Measurements from ENCODE around the gene IL27RA.
"Not testable (repeated sequence)": the region's sequence is repeated elsewhere in the genome, so short reads cannot be mapped to it uniquely, and the experiment has no call there.

The IL27RA gene

GRCh38 chr19:14033946-14034345, 2.4 kb downstream of the IL27RA start:
- DNase-seq, result no peak

DNA sequence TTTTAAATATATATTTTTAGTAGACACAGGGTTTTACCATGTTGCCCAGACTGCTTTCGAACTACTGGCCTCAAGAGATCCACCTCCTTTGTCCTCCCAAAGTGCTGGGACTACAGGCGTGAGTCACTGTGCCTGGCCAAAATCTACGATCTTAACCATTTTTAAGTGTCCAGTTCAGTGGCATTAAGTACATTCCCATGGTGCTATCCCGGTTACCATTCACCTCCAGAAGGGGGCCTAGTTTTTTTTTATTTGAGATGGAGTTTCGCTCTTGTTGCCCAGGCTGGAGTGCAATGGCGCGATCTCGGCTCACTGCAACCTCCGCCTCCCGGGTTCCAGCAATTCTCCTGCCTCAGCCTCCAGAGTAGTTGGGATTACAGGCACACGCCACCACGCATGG, 3.6 kb downstream of the IL27RA start:
- not testable (repeated sequence) for DNase-seq

GRCh38 chr19:14035706-14036105, 4.1 kb downstream of the IL27RA start:
- no peak for DNase-seq

GRCh38 chr19:14039181-14039580, 7.6 kb downstream of the IL27RA start:
- no peak for DNase-seq

DNA sequence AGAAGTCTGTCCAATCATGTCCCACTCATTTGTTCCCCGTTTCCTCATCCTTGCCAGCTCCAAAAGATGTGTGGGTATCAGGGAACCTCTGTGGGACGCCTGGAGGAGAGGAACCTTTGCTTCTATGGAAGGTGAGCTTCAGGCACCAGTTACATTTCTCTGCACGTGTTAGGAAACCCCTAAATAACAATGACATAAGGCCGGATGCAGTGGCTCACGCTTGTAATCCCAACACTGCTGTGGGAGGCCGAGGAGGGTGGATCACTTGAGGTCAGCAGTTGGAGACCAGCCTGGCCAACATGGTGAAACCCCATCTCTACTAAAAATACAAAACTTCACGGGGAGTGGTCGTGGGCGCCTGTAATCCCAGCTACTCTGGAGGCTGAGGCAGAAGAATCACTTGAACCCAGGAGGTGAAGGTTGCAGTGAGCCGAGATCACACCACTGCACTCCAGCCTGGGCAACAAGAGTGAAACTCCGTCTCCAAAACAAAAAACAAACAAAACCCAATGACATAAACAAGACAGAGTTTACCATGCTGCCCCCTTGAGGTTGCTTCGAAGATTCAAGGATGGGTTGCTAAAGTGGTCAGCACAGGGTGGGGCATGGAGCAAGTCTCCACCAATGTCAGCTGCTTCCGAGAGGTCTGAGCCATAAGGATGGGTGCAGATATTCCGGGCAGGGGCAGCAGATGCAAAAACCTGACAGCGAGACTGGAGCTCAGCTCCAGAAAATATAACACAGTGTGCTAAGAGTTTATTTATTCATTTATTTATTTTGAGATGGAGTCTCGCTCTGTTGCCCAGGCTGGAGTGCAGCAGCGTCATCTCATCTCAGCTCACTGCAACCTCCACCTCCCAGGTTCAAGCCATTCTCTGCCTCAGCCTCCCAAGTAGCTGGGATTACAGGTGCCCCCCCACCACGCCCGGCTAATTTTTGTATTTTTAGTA, 11.4 kb downstream of the IL27RA start:
- DNase-seq, result not testable (repeated sequence)

GRCh38 chr19:14047866-14048265, 16.3 kb downstream of the IL27RA start:
- not testable (repeated sequence) for DNase-seq

DNA sequence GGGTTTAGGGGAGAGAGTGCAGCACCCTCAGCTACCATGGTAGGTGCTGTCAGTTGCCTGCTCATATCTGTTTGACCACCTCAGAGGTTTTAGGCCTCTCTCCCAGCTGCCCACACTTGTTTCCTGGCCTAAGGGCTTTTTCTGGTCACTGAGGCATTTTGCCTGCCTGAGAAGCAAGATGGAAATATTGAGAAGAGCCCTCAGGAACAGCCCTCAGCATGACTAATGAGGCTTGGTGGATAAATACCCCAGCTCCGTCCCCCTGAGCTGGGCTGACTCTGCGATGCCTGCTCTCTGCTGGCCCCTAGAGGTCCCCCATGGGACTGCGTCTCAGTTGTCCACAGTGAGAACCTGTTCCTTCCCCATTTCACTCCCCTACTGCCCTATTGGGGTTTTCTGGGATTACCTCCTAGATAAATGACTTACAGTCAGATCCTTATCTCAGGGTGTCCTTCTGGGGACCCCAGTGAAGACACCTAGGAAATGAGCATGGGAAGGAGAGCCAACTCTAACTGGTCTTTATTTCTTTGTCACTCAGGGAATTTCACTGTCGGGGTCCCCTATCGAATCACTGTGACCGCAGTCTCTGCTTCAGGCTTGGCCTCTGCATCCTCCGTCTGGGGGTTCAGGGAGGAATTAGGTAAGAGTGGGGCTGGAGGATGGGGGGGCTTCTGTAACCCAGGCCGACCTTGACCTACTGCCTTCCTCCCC, 17.0 kb downstream of the IL27RA start:
- no peak for DNase-seq

- DNase-seq, result no peak
Measured at GRCh38 chr19:14050512-14050911, 18.9 kb downstream of the IL27RA start.

GRCh38 chr19:14050961-14051360, 19.4 kb downstream of the IL27RA start:
- not testable (repeated sequence) for DNase-seq

DNA sequence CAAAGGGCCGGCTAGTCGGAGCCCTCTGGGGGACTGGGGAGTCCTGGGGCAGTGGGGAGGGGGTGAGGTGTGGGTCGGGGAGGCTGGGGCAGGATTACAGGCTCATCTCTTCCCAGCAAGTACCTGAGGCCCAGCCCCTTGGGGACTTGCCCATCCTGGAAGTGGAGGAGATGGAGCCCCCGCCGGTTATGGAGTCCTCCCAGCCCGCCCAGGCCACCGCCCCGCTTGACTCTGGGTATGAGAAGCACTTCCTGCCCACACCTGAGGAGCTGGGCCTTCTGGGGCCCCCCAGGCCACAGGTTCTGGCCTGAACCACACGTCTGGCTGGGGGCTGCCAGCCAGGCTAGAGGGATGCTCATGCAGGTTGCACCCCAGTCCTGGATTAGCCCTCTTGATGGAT, 20.4 kb downstream of the IL27RA start:
- no peak for DNase-seq

DNA sequence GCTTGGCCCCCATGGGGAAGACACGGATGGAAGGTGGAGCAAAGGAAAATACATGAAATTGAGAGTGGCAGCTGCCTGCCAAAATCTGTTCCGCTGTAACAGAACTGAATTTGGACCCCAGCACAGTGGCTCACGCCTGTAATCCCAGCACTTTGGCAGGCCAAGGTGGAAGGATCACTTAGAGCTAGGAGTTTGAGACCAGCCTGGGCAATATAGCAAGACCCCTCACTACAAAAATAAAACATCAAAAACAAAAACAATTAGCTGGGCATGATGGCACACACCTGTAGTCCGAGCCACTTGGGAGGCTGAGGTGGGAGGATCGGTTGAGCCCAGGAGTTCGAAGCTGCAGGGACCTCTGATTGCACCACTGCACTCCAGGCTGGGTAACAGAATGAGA, 20.9 kb downstream of the IL27RA start:
- no peak for DNase-seq

- DNase-seq, result no peak
Measured at GRCh38 chr19:14053032-14053431, 21.5 kb downstream of the IL27RA start.

DNA sequence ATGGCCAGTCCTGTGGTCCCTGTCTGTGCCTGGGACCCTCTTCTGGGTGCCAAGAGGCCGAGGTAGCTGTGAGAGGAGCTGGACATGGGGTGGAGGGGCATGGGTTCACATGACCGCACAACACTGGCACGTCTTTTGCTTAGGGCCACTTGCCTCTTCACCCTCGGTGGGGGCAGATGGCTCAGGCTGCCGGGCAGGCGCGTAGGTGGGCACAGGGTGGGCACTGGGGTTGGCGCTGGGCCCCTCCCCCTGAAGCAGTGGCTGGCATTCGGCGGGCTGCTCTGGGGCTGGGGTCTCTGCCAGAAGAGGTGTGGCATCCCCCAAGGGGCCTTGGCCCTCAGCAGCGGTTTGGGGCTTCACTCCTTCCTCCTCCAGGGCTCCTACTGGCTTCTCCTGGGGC, 21.9 kb downstream of the IL27RA start:
- DNase-seq, result no peak

GRCh38 chr19:14054099-14054498, 22.5 kb downstream of the IL27RA start:
- DNase-seq, result no peak

DNA sequence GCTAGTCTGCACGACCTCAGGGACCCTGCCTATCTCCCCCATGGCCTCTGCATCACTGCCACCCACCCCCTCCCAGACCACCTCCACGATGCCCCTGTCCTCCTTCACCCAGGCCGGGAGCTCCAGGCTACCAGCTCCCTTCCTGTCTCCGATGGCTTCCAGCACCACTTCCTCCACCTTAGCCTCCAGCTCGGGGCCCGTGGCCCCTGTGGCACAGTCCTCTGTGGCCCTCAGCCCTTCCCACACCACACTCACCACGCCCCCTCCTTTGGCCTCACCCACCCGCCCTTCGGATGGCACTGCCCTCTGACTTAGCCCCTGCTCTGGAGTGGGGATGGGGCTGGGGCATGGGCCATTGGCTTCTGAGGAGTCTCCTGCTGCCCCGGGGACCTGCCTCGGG, 23.2 kb downstream of the IL27RA start:
- no peak for DNase-seq

DNA sequence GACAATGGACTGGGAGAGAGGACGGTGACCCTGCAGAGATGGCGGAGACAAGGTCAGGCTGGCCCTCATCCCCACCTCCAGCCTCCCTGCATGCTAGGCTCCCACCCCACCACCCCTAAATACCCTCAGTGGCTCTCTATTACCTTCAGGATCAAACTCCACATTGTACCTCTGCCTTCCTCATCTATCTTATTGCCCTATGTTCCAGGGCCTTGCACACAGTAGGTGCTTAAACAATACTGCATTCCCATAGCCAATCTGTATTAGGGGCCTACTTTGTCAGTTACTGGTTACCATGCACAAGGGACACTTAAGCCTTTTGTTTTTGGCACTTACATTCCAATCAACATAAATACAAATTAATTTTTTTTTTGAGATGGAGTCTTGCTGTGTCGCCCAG, 23.8 kb downstream of the IL27RA start:
- DNase-seq, result no peak

GRCh38 chr19:14056069-14056666, 24.6 kb downstream of the IL27RA start:
- DNase-seq, result no peak

DNA sequence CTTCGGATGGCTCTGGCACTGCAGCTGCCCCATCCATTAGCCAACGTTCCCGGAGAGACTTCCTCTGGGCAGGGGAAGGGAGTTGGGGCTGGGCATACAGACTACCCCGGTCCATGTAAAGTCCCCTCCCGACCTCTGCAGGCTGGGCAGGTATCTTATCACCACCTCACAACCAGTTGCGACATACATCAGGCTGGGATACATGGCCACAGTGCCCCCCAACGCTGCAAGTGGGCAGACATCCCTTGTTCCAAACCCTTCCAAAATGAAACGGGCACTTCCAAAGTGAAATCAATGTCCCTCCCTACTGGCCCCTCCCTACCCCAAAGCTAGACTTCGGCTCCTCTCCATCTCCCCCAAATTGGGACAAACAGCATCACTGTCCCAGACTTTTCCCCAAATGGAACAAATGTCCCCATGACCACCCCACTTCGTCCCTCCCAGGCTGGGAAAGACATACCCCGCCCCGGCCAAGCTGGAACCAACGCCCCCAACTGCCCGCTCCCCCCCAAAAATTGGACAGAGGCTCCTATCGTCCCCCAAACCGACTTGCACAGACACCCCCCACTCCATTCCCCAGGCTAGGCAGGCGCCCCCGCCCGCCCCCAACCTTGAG, 25.3 kb downstream of the IL27RA start:
- no peak for DNase-seq

- no peak for DNase-seq
Measured at GRCh38 chr19:14058182-14059092, 26.9 kb downstream of the IL27RA start.

DNA sequence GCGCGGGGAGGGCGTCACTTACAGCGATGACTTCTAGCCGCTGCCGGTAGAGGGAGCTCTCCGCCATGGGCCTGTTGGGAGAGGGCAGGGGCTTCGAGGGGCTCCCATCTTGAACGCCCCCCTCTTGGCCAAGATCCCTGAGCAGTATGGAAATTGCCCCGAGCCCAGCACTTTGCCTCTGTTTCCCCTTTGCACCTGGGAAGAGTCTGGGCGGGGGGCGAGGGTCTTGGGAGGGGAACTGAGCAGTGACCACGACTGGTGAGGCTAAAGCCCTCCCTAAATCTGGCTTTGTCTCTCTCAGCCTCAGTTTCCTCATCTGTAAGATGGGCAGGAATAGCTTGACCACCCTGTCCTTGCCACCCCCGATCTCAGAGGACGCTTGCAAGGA, 27.5 kb downstream of the IL27RA start:
- DNase-seq, result no peak

- DNase-seq, result no peak
Measured at GRCh38 chr19:14059652-14060155, 28.1 kb downstream of the IL27RA start.

All from DMS79 (cell line).